Eye (tissue), 1 donor: ENCODE data around the gene FOXL3.
"Not testable (repeated sequence)": the region's sequence is repeated elsewhere in the genome, so short reads cannot be mapped to it uniquely, and the experiment has no call there.

ENCODE experiments used
- DNase-seq: peaks from one replicate; pipeline ENCODE4 v3.0.0-alpha.2; 2015

FOXL3 gene

DNA sequence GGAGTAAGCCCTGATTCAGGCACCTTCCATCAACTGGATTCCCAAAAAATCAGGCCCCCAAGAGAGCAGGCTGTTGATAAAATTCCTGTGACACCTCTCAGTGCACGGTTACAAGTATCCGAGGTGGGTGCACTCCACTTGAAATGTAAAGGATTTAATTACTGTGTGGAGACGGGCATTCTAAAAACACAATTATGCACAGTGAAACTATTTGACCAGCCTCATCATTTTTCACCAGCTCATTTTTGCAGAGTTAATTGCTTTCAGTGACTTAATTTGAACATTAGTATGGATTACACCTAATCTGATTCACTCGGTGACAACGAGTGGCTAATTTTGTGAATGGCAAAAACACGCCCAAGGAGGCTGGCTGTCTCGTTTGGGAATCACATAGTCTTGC lies 2.3 kb downstream of the FOXL3 start:
- DNase-seq, result no peak

DNA sequence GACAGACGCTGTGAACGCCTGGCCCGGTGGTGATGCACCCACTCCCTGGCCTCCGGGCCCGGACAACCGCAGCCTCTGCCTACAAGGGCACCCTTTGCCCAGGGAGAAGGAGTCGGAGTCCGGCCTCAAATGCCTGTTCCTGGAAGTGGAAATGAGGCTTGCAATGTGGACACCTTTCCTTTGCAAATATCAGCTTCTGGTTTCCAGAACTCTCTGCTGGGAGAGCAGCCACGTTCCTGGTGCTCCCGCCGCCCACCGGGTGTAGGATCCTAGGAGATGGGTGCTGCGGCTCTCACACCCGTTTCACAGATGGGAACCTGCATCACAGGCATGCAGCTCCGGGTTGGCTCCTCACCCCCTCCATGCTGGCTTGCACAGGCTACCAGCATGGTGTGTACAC lies 2.9 kb downstream of the FOXL3 start:
- no peak for DNase-seq

GRCh38 chr7:293681-294439 lies 3.9 kb downstream of the FOXL3 start:
- DNase-seq, result no peak

DNA sequence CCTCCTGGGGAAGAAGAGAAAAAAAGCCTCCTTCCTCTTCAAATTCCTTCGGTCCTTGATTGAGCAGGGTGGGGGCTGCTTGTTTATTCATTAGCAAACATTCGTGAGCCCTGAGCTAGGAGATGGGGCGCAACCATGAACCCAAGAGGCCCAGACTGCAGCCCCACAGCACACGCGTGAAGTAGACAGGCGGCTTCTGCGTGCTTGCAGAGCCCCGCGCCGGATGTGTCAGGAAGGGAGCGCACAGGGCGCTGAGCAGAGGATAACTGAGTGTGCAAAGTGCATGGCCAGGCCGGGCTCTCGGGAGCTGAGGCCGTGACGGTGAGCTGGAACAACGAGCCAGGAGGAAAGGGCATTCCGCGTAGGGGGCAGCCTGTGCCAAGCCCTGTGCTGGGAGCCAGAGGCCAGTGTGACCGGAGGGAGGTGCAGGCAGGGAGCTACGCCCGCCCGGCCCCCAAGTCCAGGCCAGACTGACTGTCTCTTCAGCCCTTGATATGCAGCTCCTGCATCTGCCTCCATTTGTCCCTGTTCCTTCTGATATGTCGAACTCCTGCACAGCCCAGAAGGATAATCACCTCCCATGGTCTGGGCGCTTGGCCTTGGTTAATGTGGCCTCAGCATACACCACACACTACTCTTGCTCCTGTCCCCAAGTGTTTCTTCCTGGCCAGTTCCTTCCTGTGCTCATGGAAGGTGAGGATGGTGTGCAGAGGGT lies 4.6 kb downstream of the FOXL3 start:
- DNase-seq, result no peak

DNA sequence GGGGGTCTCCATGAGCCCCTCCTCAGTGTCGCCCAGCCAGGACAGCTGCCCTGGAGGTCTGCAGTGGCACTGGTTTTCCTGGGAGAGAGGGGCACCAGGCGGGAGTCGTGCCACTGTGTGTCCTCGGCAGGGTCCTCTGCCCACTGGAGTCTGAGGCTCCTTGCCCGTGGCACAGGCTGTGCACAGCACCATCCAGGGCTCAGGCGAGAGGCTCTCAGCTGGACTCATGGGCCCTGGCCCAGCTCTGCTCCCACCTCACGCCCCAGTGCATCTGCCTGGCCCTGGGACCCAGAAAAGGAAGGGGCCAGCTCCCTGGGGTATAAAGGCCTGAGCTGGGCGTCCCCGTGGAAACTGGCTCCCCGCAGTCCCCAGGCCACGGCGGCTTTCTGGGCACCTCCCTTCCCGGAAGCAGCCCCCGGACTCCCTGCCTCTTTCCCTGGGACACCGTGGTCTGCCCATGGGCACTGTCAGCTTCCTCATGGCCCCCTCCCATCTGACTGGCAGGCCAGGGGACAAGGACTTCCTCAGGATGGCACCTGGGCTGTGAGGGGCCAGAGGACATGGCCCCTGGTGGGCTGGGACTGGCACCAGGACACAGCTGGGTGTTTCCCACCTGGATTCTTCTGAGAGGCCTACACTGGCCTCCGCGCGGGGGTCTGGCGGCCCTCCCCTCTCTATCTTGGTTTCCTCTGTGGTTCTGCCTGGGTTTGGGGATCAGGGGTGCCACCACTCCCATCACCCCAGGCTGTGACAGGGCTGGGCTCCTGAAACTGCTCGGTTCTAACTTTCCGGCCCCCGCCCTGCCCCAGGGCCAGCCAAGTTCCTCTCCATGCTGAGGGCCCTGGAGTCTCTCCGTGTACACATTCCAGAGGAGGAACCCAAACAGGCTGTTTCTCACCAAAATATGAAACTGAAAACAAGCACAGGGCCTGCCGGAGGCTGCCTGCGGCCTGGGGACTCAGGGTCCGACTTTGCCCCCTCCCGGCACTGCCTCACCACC lies 5.5 kb downstream of the FOXL3 start:
- no peak for DNase-seq

DNA sequence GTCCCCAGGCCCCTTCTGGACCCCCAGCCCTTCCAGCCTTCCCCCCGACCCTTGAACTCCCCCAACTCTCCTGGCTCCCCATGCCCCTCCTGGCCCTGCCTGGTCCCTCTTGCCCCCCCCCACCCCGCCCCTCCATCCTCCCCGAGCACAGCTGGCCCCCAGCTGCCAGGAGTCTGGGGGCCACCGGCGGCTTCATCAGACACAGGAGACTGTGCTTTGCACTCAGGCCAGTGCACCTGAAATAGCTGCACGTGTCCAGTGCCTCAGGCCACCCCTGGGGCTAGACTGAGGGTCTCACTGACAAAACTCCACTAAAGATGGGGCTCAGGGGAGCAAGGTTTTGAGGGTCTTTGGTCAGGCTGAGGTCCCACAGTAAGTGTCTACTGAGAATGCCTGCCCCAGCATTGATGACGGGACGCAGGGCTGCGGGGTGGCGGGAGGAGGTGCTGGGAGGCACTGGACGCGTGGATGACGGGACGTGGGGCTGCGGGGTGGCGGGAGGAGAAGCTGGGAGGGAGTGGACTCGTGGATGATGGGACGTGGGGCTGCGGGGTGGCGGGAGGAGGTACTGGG lies 6.5 kb downstream of the FOXL3 start:
- DNase-seq, result no peak

DNA sequence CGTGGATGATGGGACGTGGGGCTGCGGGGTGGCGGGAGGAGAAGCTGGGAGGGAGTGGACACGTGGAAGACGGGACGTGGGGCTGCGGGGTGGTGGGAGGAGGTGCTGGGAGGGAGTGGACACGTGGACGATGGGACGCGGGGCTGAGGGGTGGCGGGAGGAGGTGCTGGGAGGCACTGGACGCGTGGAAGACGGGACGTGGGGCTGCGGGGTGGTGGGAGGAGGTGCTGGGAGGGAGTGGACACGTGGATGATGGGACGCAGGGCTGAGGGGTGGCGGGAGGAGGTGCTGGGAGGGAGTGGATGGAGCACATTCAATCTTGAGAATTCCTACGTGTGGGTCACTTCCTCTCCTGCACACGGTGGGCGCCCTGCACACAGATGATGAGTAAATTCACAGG lies 7.2 kb downstream of the FOXL3 start:
- not testable (repeated sequence) for DNase-seq

DNA sequence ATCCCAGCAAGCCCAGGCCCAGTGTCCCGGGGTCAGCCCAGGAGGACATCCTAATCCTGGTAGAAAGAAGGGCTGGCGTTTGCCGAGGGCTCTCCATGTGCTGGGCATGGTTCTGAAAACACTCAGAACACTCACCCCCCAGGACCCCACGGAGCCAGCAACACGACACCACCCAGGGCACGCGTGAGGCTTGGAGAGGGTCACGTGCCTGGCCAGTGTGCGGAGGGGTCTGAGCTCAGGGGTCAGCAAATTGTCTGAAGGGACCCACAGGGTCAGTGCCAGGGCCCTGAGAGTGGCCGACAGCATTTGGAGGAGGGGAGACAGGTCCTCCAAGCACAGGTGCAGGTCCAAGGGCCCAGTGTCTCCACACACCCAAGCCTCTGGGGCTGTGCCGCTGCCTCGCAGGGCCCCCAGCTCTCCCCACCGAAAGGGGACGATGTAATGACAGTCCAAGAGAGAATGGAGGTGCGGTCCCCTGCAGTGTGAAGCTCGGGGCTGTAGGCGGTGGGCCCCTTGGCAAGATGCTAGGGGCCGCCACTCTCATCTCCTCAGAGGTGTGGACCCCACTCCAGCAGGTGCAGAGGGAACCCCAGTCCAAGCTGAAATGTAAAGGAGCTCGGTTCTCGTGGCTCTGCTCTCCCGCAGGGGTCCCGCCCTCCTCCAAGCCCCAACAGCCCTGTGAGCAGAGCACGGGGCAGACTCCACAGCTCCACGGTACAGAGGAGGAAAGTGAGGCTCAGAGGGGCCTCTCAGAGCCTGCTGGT lies 7.8 kb downstream of the FOXL3 start:
- no peak for DNase-seq

- no peak for DNase-seq
These were observed 8.4 kb downstream of the FOXL3 start for GRCh38 chr7:298375-298702.

DNA sequence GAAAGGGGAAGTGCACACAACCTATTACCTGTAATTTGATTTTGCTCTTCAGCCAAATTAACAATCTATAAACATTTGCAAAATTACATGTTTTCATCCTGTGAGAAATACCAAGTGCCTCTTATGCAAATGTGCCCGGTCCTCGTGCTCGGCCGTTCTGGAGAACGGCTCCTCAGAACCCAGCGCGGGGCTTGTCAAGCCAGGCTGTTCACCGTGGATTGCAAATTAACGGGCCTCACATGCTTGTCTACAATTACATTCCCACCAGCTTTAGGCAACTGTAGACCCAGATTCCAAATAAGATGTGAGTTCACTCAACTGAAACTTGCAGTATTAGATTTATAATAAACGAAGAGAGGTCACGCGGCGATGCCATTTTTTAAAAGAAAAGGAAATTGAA lies 8.8 kb downstream of the FOXL3 start:
- no peak for DNase-seq

DNA sequence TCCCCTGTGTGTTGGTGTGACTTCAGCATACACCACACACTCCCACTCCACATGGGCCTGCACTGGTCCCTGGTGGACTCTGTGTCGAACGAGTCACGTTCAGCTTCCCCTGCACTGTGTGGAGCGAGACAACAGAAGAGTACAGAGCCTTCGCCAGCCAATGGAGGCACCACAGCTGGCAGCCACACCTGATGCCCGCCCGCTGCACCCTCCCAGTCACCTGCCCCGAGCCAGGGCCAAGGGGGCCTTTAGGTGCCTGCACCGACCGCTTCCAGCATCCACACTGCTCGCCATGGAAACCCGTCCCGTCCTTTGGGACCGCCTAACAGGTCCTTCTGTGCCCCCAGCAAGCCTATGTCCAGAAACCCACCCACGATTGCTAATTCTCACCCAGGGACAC lies 9.2 kb downstream of the FOXL3 start:
- no peak for DNase-seq

- DNase-seq, result no peak
These were observed 9.7 kb downstream of the FOXL3 start for GRCh38 chr7:299628-300027.

DNA sequence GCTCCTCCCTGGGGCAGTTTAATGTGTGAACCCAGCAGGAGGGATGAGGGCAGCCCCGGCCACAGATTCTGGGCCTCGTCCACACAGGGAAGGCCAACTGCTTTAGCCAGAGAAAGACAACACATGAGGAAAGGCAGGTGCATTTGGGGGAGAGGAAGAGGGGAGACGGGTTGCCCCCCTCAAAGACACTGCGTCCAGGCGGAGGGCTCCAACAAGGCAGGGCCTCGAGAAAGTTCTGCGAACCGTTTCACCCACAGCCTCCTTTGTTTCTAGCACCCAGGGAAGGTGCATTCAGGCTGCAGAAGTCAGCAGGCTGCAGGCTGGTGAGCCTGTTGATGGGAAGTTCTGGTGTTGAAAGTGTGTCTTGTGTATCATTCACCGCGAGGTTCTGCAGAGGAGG lies 10.1 kb downstream of the FOXL3 start:
- no peak for DNase-seq

- no peak for DNase-seq
These were observed 10.7 kb downstream of the FOXL3 start for GRCh38 chr7:300546-301290.

GRCh38 chr7:301291-302053 lies 11.5 kb downstream of the FOXL3 start:
- DNase-seq, result no peak

DNA sequence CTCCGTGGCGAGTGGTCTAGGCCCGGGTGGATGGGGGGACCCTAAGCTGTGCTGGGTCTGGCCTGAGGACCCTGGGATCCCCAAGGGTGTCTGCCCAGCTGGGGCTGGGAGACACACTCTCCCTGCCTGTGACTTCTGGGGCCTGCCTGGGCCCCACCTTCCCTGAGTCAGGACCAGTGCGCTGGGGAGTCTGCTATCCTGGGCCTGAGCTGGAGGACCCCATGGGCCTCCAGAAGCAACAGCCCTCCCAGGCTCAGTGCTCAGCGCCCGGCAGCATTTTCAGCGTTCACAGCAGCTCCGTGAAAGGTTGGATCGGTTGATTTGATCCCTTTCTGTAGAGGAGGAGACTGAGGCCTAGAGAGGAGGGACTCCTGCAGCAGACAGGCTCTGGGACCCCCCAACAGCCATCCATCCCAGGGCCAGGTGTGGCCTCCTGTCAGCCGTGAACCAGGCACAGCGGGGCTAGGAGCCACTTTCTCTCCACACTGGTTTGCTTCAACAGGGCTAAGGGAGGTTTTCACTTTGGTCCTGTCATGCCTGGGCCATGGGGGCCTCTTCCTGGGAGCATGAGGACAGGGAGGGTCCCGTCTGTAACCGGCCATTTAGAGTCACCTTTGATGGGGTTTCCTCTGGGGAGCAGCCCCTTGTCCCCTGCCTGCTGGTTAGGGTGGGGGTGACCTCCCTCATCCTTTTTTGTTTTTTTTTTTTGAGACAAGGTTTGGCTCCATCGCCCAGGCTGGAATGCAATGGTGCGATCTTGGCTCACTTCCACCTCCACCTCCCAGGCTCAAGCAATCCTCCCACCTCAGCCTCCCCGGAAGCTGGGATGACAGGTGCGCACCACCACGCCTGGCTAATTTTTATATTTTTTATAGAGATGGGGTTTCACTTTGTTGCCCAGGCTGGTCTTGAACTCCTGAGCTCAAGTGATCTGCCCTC lies 12.4 kb downstream of the FOXL3 start:
- DNase-seq, result no peak

DNA sequence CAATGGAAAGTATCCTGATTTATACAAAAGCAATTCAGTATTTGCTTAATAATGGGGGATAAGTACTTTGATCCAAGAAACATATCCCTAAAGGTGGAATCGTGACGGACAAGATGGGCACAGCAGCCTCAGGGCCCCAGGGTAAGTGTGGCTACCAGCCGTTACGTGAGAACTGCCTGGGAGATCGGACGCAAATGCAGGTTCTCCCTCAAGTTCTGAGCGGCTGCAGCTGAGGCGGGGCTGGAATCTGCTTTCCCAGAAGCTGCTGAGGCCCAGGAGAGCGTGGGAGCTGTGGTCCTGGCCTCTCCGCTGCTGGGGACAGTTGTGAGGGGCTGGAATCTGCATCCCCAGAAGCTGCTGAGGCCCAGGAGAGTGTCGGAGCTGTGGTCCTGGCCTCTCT lies 13.5 kb downstream of the FOXL3 start:
- no peak for DNase-seq

- DNase-seq, result no peak
These were observed 14.1 kb downstream of the FOXL3 start for GRCh38 chr7:303884-304573.
